Small intestine (tissue), 7 donors: ENCODE measurements around the gene HERC6. TPM values are rescaled to one million over a fixed set of nuclear protein-coding genes. Genes with fewer than 3 reads are reported as not detected.
"Not testable (repeated sequence)": the region's sequence is repeated elsewhere in the genome, so short reads cannot be mapped to it uniquely, and the experiment has no call there.

Experiments
- DNase-seq, 2 donors: peaks; one replicate each; pipeline versions ENCODE4 v3.0.0 to v3.0.0-alpha.2; 2013
- FAIRE-seq: peaks from 2 replicates; lab custom pipeline; 2012; peaks lifted over from hg19 to GRCh38; lab: Jason Lieb, UNC
- H3K27ac ChIP-seq, 3 donors: one replicate each; pipeline ENCODE4 v1.5.1; 2013; ENCODE audit warnings: low read length in 2 of 3, mild to moderate bottlenecking in 2 of 3, control low read depth in 1 of 3, inconsistent platforms in 1 of 3, low read depth in 1 of 3, moderate library complexity in 1 of 3
- H3K27me3 ChIP-seq, 3 donors: one replicate each; pipeline ENCODE4 v1.6.1; 2013; ENCODE audit warnings: low read length in 3 of 3, inconsistent platforms in 1 of 3; ENCODE audit not compliant: control insufficient read depth in 3 of 3, insufficient read depth in 3 of 3
- H3K36me3 ChIP-seq, 3 donors: one replicate each; pipeline ENCODE4 v1.6.1; 2013; ENCODE audit warnings: low read length in 3 of 3, inconsistent platforms in 1 of 3, low read depth in 1 of 3, mild to moderate bottlenecking in 1 of 3, moderate library complexity in 1 of 3; ENCODE audit not compliant: control insufficient read depth in 3 of 3, insufficient read depth in 2 of 3
- H3K4me1 ChIP-seq, 3 donors: one replicate each; pipeline ENCODE4 v1.6.1; 2013; ENCODE audit warnings: low read length in 2 of 3, inconsistent platforms in 1 of 3, low read depth in 1 of 3, mild to moderate bottlenecking in 1 of 3, moderate library complexity in 1 of 3; ENCODE audit not compliant: control insufficient read depth in 3 of 3, insufficient read depth in 2 of 3
- H3K4me3 ChIP-seq, 3 donors: one replicate each; pipeline ENCODE4 v1.5.1; 2013; ENCODE audit warnings: low read length in 3 of 3, control low read depth in 1 of 3, inconsistent platforms in 1 of 3, low read depth in 1 of 3, mild to moderate bottlenecking in 1 of 3, moderate library complexity in 1 of 3
- H3K9me3 ChIP-seq, 2 donors: one replicate each; pipeline ENCODE4 v1.6.1; 2013; ENCODE audit warnings: low read depth in 1 of 2, low read length in 1 of 2; ENCODE audit not compliant: control insufficient read depth in 2 of 2, insufficient read depth in 1 of 2
- WGBS, 3 donors: extraction: QIAGEN DNeasy Blood & Tissue Kit; methylation state at CpG; one replicate each; pipeline ENCODE4 v1.1.7; 2013; 5-methylcytosine and 5-hydroxymethylcytosine counted together
- polyA plus RNA-seq, 4 donors: library from polyadenylated mRNA; stranded (reverse) in 3 of 4; unstranded in 1 of 4; fragments of 200-250 nt in 3 of 4; fragments of 120-200 nt in 1 of 4; gene quantifications; one replicate each; pipeline versions ENCODE4 v1.2.1 to v1.2.3, GENCODE V29; 2013
- donor health status: healthy with polysubstance abuse.
- donor health status: control.
- donor health status: control.
- donor health status: Bipolar disorder and iron deficiency.
- donor health status: healthy.

The HERC6 gene
- polyA plus RNA-seq, 4 donors = 4.9 to 13.1 (median 7.7) TPM

DNA sequence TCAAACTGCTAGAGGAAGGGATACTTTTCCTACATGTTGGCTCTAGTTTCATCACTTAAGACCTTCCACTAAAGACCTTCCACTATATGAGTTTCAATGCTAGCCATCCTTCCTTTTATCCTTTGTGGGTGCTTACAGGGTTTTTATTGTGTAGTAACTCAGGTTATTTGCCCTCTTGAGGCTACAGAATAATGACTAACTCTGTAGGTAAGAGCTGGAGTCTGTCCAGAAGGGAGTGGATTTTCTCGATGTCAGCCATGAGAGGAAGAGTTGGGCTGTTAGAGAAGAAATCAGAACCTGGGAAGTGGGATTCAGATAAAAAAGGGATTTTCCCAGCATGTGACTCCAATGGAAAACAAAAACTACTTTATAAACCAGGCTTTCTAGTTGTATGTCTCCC is 50.7 kb downstream of the HERC6 start:
- peak in 1 of 2 donors; percentile 6 for DNase-seq
- FAIRE-seq = no peak
- Histone ChIP-seq H3K9me3 (peaks cover 0 to 10% of the 10 kb centered on the region in 2 donors), H3K4me1 (no peaks in the 10 kb centered on the region), H3K4me3 (no peak overlapping the region), H3K27me3 (no peaks in the 10 kb centered on the region), H3K27ac (no peak overlapping the region), H3K36me3 (peaks cover 0 to 3% (median 1%) of the 10 kb centered on the region in 3 donors)
- WGBS, 3 donors = 18 to 64% (median 33%) methylated on average over 1 of the region's 1 CpG

GRCh38 chr4:88435987-88436693 is 57.5 kb downstream of the HERC6 start:
- H3K4me3 ChIP-seq = no peak overlapping the region
- H3K27ac ChIP-seq = no peak overlapping the region
- WGBS, 3 donors = 84 to 96% (median 90%) methylated on average over 1 of the region's 1 CpG
- FAIRE-seq (no peak), DNase-seq (no peak)
- H3K4me1 ChIP-seq = no peaks in the 10 kb centered on the region
- peaks cover 0 to 10% of the 10 kb centered on the region in 2 donors for H3K9me3 ChIP-seq
- H3K36me3 ChIP-seq = peaks cover 2 to 4% (median 3%) of the 10 kb centered on the region in 3 donors
- H3K27me3 ChIP-seq = no peaks in the 10 kb centered on the region

DNA sequence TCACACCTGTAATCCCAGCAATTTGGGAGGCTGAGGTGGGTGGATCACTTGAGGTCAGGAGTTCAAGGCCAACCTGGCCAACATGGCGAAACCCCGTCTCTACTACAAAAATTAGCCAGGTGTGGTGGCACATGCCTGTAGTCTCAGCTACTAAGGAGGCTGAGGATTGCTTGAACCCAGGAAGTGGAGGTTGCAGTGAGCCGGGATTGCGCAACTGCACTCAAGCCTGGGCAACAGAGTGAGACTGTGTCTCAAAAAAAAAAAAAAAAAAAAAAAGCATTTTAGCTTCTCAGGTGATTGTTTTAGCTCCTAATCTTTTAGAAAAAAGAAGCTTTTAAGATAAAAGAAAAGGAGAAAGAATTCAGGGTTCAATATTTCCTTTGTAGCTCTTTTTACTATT is 59.2 kb downstream of the HERC6 start:
- H3K4me1 ChIP-seq, H3K9me3 ChIP-seq, H3K27ac ChIP-seq, H3K27me3 ChIP-seq, FAIRE-seq, H3K36me3 ChIP-seq, H3K4me3 ChIP-seq, DNase-seq: not testable (repeated sequence)
- 95 to 97% (median 96%) methylated on average over 4 of the region's 4 CpGs for WGBS, 3 donors

DNA sequence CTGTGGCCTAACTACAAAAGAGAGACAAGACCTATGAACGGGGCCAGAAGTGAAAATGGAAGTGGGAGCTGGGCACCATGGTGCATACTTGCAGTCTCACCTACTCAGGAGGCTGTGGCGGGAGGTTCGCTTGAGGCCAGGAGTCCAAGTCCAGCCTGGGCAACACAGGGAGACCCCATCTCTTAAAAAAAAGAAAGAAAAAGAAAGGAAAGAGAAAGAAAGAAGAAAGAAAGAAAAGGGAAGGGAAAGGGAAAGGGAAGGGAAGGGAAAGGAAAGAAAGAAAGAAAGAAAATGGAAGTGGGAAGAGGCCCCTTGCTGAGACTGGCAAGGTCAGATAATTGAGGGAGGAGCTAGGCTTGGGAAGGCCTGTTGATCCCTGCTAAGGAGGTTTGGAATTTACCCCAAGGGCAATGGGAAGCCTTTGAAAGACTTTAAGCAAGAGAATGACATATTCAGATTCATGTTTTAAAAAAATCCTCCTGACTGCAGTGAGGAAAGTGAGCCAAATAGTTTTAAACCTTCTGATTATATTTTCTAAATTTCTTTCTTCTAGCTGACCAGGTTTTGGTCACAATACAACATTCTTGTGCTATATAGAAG is 60.6 kb downstream of the HERC6 start:
- DNase-seq (no peak), FAIRE-seq (no peak)
- H3K27ac ChIP-seq = no peak overlapping the region
- H3K9me3 ChIP-seq = peaks cover 0 to 4% of the 10 kb centered on the region in 2 donors
- H3K4me1 ChIP-seq = no peaks in the 10 kb centered on the region
- 90 to 96% (median 94%) methylated on average over 3 of the region's 3 CpGs for WGBS, 3 donors
- H3K27me3 ChIP-seq = no peaks in the 10 kb centered on the region
- H3K36me3 ChIP-seq = peaks cover 3 to 8% (median 6%) of the 10 kb centered on the region in 3 donors
- H3K4me3 ChIP-seq = no peak overlapping the region

- Histone ChIP-seq H3K4me3 (no peak overlapping the region), H3K27ac (no peak overlapping the region), H3K9me3 (peaks cover 0 to 4% of the 10 kb centered on the region in 2 donors), H3K27me3 (no peaks in the 10 kb centered on the region), H3K4me1 (no peaks in the 10 kb centered on the region), H3K36me3 (peaks cover 3 to 8% (median 6%) of the 10 kb centered on the region in 3 donors)
- no peak for FAIRE-seq
- DNase-seq = no peak
- WGBS, 3 donors = 93 to 100% (median 96%) methylated on average over 1 of the region's 1 CpG
These were observed 61.5 kb downstream of the HERC6 start for GRCh38 chr4:88440146-88440545.

DNA sequence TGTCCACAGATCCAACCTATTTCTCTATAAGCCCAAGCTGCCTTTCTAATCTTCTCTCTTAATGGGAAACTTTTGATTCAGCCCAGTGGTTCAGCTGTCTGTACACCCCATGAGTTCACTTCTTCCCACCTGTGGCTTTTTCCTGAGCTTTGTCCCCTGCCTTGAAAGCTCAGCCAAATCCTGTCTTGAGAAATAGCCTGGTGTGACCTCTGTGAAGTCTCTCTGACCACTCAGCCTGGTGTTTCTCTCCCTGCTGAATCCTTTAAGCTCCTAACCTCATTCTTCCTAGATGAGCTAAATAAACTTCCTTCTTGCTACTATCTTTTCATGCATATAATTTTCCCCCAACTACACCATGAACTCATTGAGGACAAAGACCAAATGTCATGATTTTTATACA is 63.0 kb downstream of the HERC6 start:
- Histone ChIP-seq H3K36me3 (peaks cover 3 to 8% (median 6%) of the 10 kb centered on the region in 3 donors), H3K4me3 (no peak overlapping the region), H3K27me3 (no peaks in the 10 kb centered on the region), H3K27ac (no peak overlapping the region), H3K9me3 (peaks cover 0 to 4% of the 10 kb centered on the region in 2 donors), H3K4me1 (no peaks in the 10 kb centered on the region)
- no peak for DNase-seq
- FAIRE-seq = no peak

DNA sequence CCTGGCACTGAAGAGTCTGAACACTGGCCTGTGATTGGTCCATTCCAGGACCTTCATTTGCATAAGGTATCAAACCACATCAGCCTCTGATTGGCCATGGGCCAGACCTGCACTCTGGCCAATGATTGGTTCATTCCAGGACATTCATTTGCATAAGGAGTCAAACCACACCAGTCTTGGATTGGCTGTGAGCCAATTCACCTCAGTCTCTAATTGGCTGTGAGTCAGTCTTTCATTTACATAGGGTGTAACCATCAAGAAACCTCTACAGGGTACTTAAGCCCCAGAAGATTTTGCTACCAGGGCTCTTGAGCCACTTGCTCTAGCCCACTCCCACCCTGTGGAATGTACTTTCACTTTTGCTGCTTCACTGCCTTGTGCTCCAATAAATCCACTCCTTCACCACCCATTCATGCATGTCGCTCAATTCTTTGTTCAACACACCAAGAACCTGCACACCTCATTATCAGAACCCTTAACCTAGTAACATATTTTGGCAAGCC is 64.1 kb downstream of the HERC6 start:
- Histone ChIP-seq H3K27me3 (no peaks in the 10 kb centered on the region), H3K36me3 (peaks cover 3 to 8% (median 6%) of the 10 kb centered on the region in 3 donors), H3K4me3 (no peak overlapping the region), H3K9me3 (peaks cover 0 to 4% of the 10 kb centered on the region in 2 donors), H3K4me1 (no peaks in the 10 kb centered on the region), H3K27ac (no peak overlapping the region)
- 96 to 100% (median 99%) methylated on average over 1 of the region's 1 CpG for whole genome bisulfite sequencing, 3 donors
- DNase-seq (no peak), FAIRE-seq (no peak)

GRCh38 chr4:88443486-88443885 is 64.8 kb downstream of the HERC6 start:
- no peak for DNase-seq
- Histone ChIP-seq H3K4me3 (no peak overlapping the region), H3K4me1 (no peaks in the 10 kb centered on the region), H3K36me3 (peaks cover 3 to 8% (median 4%) of the 10 kb centered on the region in 3 donors), H3K9me3 (peaks cover 0 to 4% of the 10 kb centered on the region in 2 donors), H3K27me3 (no peaks in the 10 kb centered on the region), H3K27ac (no peak overlapping the region)
- FAIRE-seq = no peak
- WGBS, 3 donors = 89 to 92% (median 90%) methylated on average over 5 of the region's 5 CpGs
